Measurements from ENCODE around the gene SLF1.

GRCh38 chr5:94618493-94619328 is at the start of gene SLF1, which contains the start of gene KIAA0825:
- no peak for TF ChIP-seq CTCF (conservative IDR thresholded peaks at IDR 0.05 in 1 of 2, IDR thresholded peaks at IDR 0.05 in 1 of 2; ENCODE audit: extremely low read depth in 1 of 2, insufficient read depth in 1 of 2, low read depth in 1 of 2, low read length in 2 of 2)
- no peak for TF ChIP-seq EZH2 (IDR thresholded peaks at IDR 0.05; ENCODE audit: borderline replicate concordance, low read length)

All from mammary epithelial cell (primary cell).